ENCODE results near the gene COL4A2. TPM values are rescaled to one million over a fixed set of nuclear protein-coding genes. Genes with fewer than 3 reads are reported as not detected.

Gene COL4A2
- polyA plus RNA-seq, 2 of the 4 experiments (the other 2 are of a cell fraction), result 46.9 to 119 TPM

GRCh38 chr13:110518571-110518970 is 211.5 kb downstream of the COL4A2 start:
- H3K4me3 ChIP-seq, result no peak overlapping the region
- no peak for TF ChIP-seq RARB (CRISPR knock-in tag; IDR thresholded peaks at IDR 0.05)
- no peak for TF ChIP-seq EP300 (IDR thresholded peaks at IDR 0.05)
- TF ChIP-seq BCL3 (IDR thresholded peaks at IDR 0.05), result no peak
- TF ChIP-seq JUNB (IDR thresholded peaks at IDR 0.05), result no peak
- TF ChIP-seq JUN (IDR thresholded peaks at IDR 0.05), result no peak
- TF ChIP-seq HOXB13 (CRISPR knock-in tag; IDR thresholded peaks at IDR 0.05; ENCODE audit: low read depth), result no peak
- TF ChIP-seq FOSB (CRISPR knock-in tag; IDR thresholded peaks at IDR 0.05), result no peak
- TF ChIP-seq FOSL2 (IDR thresholded peaks at IDR 0.05), result no peak
- no peak for TF ChIP-seq FOSL2 (CRISPR knock-in tag; IDR thresholded peaks at IDR 0.05)
- TF ChIP-seq NFE2L2 (conservative IDR thresholded peaks at IDR 0.05; ENCODE audit: low read length), result no peak
- TF ChIP-seq KDM5A (IDR thresholded peaks at IDR 0.05), result no peak
- ChIA-PET POLR2A (no interaction called here), CTCF (interaction anchor here (1.0 kb wide), 1 partner anchor 16 kb away, joined by 3 read pairs; no protein-coding TSS in a partner anchor)
- no peak overlapping the region for H3K27ac ChIP-seq
- peaks cover 16% of the 10 kb centered on the region; the same call in 2 of the 3 replicates for H3K4me1 ChIP-seq
- ATAC-seq (peak in 1 of 2 experiments; percentile 42; a peak in 3 of 6 replicates), FAIRE-seq (no peak), DNase-seq (ENCODE audit: low read depth in 1 of 2, low spot score in 1 of 2) (no peak)
- no peaks in the 10 kb centered on the region for H3K9me3 ChIP-seq
- 87% methylated on average over 9 of the region's 11 CpGs for WGBS (ENCODE audit: missing lambda C conversion rate)
- no peak overlapping the region for H3K4me2 ChIP-seq

- POLR2A ChIA-PET, result no interaction called here
- 76% methylated on average over 4 of the region's 16 CpGs for WGBS (ENCODE audit: missing lambda C conversion rate)
- no peak for TF ChIP-seq MYC (IDR thresholded peaks at IDR 0.05; ENCODE audit: borderline replicate concordance, low read length)
- no peak for TF ChIP-seq PHF8 (IDR thresholded peaks at IDR 0.05; ENCODE audit: borderline replicate concordance, low read depth)
- TF ChIP-seq BCL3 (IDR thresholded peaks at IDR 0.05), result no peak
- TF ChIP-seq HEYL (CRISPR knock-in tag; IDR thresholded peaks at IDR 0.05), result no peak
- no peak for TF ChIP-seq REST (IDR thresholded peaks at IDR 0.05)
- TF ChIP-seq HOXB5 (CRISPR knock-in tag; IDR thresholded peaks at IDR 0.05), result no peak
- TF ChIP-seq USF2 (IDR thresholded peaks at IDR 0.05), result no peak
- TF ChIP-seq HDAC2 (IDR thresholded peaks at IDR 0.05), result no peak
- TF ChIP-seq TFCP2L1 (CRISPR knock-in tag; IDR thresholded peaks at IDR 0.05), result no peak
- no peak for TF ChIP-seq SMC3 (IDR thresholded peaks at IDR 0.05)
- TF ChIP-seq ZNF302 (CRISPR knock-in tag; IDR thresholded peaks at IDR 0.05), result no peak
- TF ChIP-seq NPAS2 (CRISPR knock-in tag; IDR thresholded peaks at IDR 0.05; ENCODE audit: borderline replicate concordance), result no peak
- no peak for TF ChIP-seq CHD2 (IDR thresholded peaks at IDR 0.05; ENCODE audit: low read length, partially characterized antibody)
- TF ChIP-seq ZSCAN20 (CRISPR knock-in tag; IDR thresholded peaks at IDR 0.05), result no peak
- TF ChIP-seq JUNB (IDR thresholded peaks at IDR 0.05), result no peak
- no peak for TF ChIP-seq CBX2 (IDR thresholded peaks at IDR 0.05; ENCODE audit: borderline replicate concordance, low read depth)
- TF ChIP-seq FOSB (CRISPR knock-in tag; IDR thresholded peaks at IDR 0.05), result no peak
- CTCF ChIA-PET, result interaction anchor here (1.0 kb wide), 1 partner anchor 17 kb away, joined by 3 read pairs; no protein-coding TSS in a partner anchor
- Histone ChIP-seq H3K4me1 (peaks cover 16% of the 10 kb centered on the region; the same call in 2 of the 3 replicates), H3K9me3 (no peaks in the 10 kb centered on the region), H3K4me3 (no peak overlapping the region), H3K27ac (no peak overlapping the region), H3K4me2 (no peak overlapping the region)
- no peak for ATAC-seq
- DNase-seq (ENCODE audit: low read depth in 1 of 2, low spot score in 1 of 2), result no peak
- no peak for FAIRE-seq
Measured at GRCh38 chr13:110519046-110519445, 212.0 kb downstream of the COL4A2 start.
